Measurements from ENCODE around the gene PLB1.

DNA sequence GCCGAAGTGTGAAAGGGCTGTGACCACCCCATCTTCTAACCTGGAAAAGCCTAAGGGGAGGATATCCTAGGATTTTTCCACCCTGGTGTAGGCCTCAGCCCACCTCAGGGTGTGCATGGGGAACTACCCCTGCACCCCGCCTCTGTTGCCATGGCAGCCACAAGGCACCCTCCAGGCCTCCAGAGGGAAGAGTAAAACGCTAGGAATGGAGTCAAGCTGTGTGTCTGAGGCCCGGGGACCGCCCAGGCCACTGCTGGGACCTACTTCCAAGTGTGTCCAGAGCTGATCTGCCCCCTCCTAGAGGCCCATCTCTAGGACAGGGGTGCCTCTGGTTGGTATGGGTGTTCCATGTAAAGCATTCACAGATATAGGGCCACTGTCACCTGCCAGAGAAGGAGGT, 86.7 kb downstream of the PLB1 start:
- TF ChIP-seq POLR2A (IDR thresholded peaks at IDR 0.05) (no peak), EP300 (IDR thresholded peaks at IDR 0.05) (no peak)
- TF ChIP-seq, protein P1, sequence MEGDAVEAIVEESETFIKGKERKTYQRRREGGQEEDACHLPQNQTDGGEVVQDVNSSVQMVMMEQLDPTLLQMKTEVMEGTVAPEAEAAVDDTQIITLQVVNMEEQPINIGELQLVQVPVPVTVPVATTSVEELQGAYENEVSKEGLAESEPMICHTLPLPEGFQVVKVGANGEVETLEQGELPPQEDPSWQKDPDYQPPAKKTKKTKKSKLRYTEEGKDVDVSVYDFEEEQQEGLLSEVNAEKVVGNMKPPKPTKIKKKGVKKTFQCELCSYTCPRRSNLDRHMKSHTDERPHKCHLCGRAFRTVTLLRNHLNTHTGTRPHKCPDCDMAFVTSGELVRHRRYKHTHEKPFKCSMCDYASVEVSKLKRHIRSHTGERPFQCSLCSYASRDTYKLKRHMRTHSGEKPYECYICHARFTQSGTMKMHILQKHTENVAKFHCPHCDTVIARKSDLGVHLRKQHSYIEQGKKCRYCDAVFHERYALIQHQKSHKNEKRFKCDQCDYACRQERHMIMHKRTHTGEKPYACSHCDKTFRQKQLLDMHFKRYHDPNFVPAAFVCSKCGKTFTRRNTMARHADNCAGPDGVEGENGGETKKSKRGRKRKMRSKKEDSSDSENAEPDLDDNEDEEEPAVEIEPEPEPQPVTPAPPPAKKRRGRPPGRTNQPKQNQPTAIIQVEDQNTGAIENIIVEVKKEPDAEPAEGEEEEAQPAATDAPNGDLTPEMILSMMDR (IDR thresholded peaks at IDR 0.05): no peak

All from stomach (tissue), 4 donors.